GM21737 (cell line): ENCODE results near the gene NT5M.

ENCODE experiments used
- ATAC-seq: cut with Tn5 transposase; IDR thresholded peaks from one replicate; pipeline ENCODE4 v1.9.1; 2021; ENCODE audit warnings: mild to moderate bottlenecking, moderate library complexity; ENCODE audit not compliant: unreplicated experiment

Gene NT5M

DNA sequence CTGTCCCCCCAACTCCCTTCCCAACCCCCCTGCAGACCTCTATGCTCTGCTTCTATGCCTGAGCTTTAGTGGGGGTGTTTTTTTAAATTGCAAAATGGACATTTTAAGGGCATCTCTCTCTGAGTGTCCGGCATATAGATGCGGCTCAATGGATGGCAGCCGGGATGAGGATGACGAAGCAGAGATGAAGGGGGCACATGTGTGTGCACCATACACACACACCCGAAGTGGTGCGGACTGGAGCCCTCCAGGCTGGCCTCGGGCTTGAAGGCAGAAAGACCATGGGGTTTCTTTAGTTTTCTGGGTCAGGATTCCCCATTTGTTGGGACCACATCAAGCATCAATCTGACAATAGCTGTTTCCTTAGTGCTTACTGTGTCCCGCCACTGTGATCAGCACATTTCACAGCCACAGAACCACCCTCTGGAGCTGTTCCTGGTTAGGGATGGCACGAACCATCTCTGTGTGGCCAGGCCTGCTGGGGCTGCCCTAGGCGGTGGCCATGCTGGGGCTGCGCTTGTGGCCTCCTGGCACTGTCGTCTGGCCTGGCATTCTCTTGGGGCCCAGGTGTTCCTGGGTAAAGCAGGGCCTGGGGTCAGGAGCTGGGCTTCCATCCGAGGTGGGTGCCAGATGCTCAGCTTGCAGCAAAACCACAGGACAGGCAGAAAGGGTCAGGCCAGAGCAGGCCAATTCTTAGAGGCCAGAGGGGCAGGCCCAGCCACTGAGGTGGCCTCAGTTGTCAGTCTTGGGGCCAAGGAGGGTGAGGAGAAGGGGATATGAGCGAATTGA, 49.9 kb downstream of the NT5M start:
- ATAC-seq = no peak

DNA sequence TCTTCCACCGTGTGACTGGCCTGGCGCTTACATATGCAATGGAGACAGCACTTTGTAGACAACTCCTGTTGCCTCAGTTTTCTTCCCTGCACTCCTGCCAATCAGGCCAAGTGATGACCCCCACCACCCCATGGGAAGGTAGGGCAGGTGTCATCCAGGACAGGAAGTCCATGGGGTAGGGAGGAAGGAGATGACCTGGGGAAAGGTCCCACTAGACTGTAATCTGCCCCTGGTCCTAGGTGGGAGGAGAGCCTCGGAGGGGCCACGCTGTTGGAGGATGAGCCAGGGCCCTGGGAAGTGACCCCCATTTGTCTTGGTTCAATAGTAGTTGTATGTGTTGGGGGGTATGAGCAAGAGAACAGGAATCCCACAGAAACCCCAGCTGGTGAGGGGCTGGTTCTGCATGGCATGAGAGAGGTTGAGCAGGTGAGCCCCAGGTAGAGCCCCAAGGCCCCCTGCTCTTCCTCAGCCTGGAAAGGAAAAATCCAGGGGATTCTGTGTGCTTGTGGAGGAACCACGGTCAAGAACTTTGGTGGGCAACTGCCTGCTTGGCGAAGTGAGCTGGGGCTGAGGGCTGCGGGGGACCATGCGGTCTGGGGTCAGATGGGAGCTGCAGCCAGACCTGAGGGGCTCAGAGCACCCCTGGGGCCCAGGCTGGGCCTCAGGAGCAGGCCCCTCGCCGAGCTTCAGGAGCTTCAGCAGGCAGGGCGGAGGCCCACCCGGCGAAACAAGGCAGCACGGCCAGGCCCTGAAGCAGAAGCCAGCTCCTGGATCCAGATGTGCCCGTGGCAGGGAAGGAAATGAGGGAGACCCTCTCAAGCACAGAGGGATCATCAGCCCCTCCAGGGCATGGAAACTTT, 50.7 kb downstream of the NT5M start:
- ATAC-seq = no peak

DNA sequence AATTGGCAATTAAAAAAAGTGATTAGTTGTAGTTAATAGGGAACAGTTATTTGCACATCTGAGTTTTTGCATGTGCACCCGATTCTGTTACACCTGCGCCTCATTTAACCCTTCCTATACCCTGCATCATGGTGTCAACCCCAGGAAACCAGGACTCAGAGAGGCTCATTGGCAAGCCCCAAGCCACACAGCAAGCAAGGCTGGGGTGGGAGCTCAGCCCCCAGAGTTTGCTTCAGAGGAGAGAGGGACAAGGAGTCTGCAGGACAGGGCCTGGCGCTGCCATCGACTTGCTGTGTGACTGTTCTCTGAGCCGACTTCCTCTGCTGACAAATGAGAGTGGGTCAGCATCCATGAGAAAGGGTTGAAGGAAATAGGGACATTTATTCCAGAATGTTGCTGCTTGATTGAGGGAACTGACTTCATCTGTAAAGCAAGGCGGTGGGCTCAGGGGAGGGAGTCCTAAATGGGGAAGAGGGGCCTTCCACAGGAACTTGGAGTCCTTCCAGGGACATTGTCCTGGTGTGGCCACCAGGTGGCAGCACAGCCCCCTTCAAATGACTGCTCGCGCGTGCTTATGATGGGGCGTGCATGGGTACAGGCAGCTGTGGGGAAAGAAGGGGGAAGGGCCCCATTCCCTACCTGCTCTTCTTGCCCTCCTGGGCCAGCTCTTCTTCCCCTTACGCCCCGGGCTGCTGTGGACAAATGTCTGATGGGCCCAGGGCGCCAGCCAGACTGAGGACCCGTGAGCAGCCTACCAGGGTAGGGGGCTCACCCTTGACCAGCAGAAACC, 51.6 kb downstream of the NT5M start:
- ATAC-seq = no peak

DNA sequence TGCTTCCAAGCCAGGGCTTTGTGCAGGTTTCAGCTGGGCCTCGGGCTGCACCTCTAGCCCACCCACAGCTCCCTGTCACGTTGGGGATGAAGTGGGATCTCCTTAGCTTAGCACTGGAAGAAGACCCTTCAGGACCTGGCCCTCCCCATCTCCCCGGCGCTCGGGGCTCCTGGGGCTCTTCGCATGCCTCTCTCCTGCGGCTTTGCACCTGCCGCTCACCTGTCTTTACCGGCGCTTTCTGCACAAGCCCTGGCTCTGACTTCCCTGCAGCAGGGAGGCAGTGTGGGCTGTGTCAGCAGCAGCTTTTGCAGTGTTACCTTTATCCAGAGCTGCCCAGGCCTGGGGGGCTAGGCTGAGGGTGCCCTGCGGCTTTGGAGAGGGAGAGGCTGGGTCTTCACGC, 52.3 kb downstream of the NT5M start:
- no peak for ATAC-seq

DNA sequence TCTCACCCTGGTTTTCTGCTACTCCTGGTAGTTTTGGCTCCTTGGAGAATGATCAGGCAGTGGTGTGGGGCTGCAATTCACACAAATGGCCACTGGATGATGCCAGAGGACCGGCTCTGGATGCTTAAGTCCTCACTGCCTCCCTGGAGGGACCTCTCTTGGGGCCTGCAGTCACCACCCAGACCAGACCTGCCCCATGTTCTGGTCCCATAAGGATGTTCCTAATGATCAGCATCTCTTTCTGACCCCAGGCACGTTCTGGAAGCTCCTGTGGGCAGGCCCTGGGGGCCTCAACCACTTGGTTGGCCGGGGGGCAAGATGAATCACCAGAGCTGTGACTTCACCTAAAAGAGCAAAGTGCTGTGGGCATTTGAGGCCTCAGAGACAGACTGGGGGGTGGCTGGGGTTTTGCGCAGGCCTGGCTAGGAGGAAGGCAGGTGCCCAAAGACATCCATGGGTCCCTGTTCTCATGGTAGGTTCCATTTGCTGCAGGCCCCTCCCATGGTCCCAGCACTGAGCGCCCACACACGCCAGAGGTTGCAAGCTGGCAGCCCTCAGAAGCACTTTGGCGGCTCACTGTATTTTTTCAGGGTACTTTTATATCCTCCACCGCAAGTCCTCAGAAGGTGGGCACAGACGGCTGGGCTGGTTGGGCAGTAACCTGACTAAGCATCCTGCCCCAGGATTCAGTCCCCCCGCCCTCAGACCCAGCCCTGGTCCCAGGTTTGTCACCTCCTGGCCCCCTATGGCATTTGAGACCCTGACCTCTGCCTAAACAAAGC, 53.2 kb downstream of the NT5M start:
- ATAC-seq = no peak

DNA sequence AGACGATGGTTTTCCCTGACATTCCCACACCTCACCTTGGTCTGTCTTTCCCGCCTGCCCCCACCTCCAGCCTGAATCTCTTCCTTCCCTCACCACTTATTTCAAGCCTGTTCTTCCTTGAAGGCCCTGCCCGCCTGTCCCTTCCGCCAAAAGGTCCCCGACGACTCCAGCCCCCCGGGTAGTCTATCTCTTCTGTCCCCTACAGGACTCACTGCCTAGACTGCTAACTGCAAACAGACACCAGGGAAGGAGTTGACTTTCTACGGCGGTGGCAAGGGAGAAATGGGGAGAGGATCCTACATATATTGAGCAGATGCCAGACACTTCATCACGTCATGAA, 53.7 kb downstream of the NT5M start:
- no peak for ATAC-seq

DNA sequence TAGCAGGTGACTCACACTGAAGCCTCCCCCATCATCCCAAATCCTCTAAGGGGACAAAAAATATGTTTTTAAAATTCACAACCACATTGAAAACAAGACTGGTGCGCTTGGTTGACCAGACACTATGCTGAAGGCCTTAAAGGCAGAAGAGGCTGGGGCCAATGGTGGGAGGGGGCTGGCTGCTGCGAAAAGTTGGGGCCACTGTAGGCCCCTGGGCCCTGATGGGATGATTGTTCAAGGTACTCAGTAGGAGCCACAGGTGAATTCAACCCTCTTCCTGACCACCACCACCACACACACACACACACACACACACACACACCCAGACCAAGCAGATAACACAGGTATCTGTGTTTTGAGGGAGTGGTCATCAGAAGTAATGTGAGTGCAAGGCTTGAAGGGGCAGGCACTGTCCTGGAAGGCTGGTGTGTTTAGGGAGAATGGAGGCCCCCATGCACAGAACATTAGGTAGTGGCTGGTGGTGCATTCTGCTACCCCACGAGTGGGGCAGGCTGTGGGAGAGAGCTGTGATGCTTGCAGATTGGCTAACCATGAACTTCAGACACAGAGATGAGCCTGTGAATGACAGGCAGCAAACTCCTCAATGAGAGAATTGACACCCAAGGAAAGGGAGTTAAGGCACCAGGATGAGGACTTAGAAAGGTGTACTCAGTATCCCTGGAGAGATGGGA, 55.0 kb downstream of the NT5M start:
- no peak for ATAC-seq

DNA sequence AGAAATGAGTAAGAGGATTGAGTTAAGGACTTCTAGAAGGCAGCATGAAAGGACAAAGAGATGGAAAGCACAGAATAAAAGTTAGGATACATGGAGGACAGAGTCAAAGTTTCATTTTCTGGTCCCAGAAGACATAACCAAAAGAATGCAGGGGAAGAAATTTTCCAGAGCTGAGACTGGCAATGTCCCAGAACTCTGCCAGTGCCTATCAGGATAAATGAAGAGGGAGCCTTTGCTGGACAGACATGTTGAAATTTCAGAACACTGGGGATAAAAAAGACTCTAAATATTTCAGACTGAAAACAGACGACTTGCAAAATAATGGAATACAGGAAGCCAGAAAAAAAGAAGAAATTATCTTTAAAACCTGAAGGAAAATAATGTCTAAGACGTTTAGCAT, 55.7 kb downstream of the NT5M start:
- ATAC-seq = no peak

DNA sequence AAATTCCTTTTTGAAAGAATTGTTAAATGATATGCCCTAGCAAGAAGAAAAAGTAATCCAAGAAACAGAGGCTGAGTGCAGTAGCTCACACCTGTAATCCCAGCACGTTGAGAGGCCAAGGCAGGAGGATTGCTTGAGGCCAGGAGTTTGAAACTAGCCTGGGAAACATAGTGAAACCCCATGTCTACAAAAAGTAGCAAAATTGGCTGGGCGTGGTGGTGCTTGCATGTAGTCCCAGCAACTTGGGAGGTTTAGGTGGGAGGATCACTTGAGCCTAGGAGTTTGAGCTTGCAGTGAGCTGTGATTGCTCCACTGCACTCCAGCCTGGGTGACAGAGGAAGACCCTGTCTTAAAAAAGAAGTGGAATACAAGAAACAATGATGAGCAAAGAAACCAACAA, 56.1 kb downstream of the NT5M start:
- no peak for ATAC-seq

DNA sequence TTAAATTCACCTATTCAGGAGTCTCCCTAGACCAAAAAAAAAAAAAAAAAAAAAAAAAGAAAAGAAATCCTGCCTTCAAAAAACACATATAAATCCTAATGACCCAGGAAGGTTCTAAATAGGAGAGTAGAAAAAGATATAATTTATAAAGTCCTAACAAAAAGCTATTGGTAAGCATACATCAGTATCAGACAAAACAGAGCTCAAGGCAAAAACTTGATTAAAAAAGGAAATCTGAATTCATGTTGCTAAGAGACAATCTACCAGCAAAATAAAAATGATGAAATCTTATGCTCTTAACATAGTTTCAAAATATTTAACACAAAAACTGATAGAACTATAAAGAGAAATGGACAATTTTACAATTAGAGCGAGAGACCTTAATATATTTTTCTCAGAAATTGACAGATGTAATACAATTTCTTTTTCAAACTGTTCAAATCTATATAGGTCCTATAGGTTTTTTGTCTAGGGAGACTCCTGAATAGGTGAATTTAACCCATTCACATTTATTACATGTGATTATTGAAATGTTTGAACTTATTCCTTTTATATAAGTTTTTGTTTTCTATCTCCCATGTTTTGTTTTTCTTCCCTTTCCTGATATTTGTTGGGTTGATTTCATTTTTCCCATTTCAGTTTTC, 57.0 kb downstream of the NT5M start:
- ATAC-seq = no peak

DNA sequence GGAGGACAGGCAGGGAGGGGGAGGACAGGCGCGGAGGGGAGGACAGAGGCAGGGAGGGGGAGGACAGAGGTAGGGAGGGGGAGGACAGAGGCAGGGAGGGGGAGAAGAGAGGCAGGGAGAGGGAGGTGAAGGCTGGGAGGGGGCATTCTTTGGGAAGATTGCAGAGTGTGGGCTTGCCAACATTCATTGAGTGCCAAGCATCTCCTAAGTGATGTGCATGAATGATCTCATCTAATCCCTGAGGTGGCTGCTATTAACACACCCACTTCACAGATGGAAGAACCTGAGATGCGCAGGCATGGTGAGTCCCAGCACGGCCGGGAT, 58.3 kb downstream of the NT5M start:
- ATAC-seq = no peak

DNA sequence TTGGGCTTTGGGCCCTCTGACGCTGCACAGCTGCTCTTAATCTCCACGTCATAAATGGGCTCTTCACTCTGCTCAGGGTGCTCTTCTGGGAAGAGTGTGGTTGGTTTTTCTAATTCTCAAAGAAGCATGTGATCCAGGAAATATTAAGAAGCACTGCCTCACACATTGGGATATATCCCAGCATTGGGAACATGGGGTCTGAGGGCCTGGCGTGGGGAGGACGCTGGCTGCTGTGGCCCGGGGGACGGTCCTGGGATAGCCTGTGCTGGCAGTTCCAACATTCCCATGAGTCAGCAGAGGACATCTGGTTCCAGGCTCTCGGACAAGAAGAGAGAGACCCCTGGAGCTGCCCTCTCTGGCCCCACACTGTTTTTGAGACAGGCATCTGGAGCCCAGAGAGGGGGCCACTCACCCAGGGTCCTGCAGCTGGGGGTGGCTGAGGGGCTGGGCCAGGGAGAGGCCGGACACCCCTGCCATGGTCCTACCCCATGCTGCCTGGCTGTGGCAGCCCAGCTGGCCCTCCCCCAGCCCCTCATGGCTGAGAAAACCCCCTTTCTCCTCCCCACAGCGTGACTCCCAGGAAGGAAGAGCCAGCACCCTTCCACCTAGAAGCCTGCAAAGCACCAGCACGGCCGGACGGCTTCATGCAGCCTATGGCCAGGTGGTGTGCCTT, 58.8 kb downstream of the NT5M start:
- no peak for ATAC-seq

DNA sequence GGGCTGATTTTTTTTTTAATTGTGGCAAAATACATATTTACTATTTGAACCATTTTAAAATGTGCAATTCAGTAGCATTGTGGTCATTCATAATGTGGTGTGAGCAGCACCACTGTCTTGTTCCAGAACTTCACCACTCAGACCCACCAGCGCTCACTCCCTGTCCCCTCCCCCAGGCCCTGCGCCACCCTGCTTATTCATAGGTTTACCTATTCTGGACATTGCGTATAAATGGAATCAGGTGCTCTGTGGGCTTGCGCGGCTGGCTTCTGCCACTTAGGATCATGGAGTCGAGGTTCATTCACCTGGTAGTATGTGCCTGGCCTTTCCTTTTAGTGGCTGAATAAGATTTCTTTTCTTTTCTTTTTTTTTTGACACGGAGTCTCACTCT, 59.4 kb downstream of the NT5M start:
- ATAC-seq = no peak

DNA sequence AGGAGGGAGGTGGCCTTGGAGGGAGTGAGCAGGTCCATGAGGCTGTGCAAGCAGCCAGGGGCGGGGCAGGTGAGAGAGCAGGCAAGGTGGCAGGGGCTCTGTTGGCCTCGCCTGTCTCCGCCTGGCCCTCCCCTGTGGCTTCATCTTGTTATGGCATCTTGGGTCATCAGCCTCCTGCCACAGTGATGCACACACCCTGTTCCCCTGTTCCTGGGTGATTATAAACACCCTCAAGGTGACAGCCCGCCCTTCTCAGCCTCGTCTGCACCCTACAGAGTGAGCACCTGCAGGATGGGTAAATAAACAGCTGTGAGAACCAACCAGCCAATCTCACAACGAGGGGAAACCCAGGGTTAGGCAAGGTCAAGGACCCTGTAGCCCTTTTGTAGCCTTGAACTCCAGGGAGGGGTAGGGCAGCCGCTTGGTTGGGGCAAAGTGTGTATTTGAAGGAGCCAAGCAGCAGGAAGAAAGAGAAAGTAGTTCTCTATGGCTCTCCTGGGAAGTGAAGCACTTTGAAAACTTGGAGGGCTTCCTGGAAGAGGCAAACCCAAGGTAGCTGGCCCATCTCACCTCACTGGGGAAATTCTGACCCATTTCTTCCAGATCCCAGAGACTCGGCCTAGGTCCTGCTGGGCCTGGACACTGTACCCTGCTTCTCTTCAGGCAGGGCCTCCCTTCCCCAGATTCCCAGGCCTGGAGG, 60.6 kb downstream of the NT5M start:
- ATAC-seq = no peak

DNA sequence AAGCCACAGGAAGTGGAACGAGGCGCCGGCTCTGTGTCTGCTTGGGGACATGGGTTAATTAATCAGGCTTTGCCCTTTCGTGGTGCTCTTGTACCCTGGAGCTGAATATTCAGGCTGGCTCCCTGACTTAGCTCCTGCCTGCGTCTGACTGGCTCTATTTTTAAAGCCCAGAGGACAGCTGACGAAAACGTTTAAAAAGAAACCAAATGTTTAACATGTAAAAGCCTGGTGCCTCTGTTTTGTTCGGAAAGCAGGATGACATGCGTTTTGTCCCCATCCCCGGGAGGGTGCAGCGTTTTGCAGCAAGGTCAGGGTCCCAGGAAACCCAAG, 61.1 kb downstream of the NT5M start:
- no peak for ATAC-seq

DNA sequence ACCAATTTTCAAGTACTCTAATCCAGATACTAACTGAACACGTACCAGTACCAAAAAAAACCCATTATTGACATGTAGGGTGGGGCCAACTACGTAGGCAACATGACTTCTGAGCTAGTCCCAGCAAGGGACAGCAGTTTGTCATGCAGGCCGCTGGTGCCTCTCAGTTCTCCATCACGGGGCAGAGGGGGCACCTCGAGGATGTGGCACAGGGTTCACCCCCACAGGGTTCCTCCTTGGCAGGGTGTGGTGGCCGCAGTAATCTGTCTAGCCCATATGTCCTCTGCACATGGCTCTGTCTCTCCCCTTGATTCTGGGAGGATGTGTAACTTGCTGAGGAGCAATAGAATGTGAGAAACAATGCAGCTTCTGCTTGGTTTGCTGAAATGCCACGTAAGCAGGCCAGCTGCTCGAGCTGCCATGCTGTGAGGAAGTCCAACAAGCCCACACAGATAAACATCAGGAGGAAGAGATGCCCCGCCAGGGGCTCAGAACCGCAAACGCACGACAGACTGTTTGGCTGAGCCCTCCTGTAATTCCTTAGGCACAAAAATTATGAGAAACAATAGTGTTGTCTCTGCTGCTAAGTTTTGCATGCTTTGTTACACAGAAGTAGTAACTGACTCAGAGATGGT, 62.4 kb downstream of the NT5M start:
- ATAC-seq = no peak

DNA sequence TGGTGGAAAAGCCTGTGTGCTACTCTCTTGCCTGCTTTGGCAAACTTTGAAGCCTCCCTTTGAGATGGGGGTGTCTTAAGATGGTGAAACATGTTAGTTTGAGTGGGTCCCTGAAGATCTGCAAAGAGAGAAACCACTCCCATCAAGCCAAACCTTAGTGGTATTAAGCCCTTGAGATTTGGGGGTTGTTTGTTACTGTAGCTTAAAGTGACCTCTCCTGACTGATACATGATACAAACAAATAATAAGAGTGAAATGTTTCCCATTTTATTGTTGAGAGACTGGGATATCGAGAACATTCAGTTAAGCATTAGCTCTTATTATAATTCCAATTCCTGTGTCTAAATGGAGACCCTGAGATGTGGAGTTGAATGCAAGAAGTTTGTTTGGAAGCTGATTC, 63.1 kb downstream of the NT5M start:
- ATAC-seq = no peak
